HepG2 (cell line): ENCODE measurements around the gene TMEM132D.

Source experiments
- ADNP ChIP-seq: sonication (generic); formaldehyde crosslinking; IDR thresholded peaks from 2 replicates; pipeline ENCODE4 v1.4.0; 2020; ENCODE audit warnings: missing genetic modification reagents
- BCL3 ChIP-seq: sonication (generic); formaldehyde crosslinking; IDR thresholded peaks from 2 replicates; pipeline ENCODE4 v1.5.1; 2020; ENCODE audit warnings: mild to moderate bottlenecking, missing genetic modification reagents, moderate library complexity
- BRF2 ChIP-seq: sonication (generic); formaldehyde crosslinking; IDR thresholded peaks from 2 replicates; pipeline ENCODE4 v1.8.1; 2022; ENCODE audit warnings: mild to moderate bottlenecking, missing genetic modification reagents
- TAF1 ChIP-seq: sonication (generic); formaldehyde crosslinking; IDR thresholded peaks from 2 replicates; pipeline ENCODE4 v1.4.0; 2020; ENCODE audit warnings: missing genetic modification reagents
- ZNF335 ChIP-seq: sonication (generic); formaldehyde crosslinking; IDR thresholded peaks from 2 replicates; pipeline ENCODE4 v1.4.0; 2020; ENCODE audit warnings: missing genetic modification reagents

GRCh38 chr12:129152351-129153104, 751.3 kb downstream of the TMEM132D start:
- TF ChIP-seq ZNF335 (CRISPR knock-in tag) (no peak), BCL3 (CRISPR knock-in tag) (no peak), BRF2 (CRISPR knock-in tag) (no peak), ADNP (CRISPR knock-in tag) (no peak), TAF1 (CRISPR knock-in tag) (no peak)
